A673 (cell line): Measurements from ENCODE around the gene TTLL11.

Experiments used
- CTCF ChIP-seq: fragments of 300-800, 200-600 bp; sonication (generic); conservative IDR thresholded peaks from 2 replicates; pipeline ENCODE4 v1.5.1; 2017; ENCODE audit warnings: low read depth, mild to moderate bottlenecking, antibody characterized with exemption, low read length, moderate library complexity, mixed read lengths
- EZH2 ChIP-seq: fragments of 200-600 bp; sonication (generic); IDR thresholded peaks from 2 replicates; pipeline ENCODE4 v1.6.1; 2017; ENCODE audit warnings: borderline replicate concordance, low read depth, mild to moderate bottlenecking, mixed read lengths, antibody characterized with exemption, low read length; ENCODE audit not compliant: poor library complexity, severe bottlenecking

GRCh38 chr9:121945849-121946248 is 147.3 kb downstream of the TTLL11 start:
- TF ChIP-seq CTCF: no peak
- no peak for TF ChIP-seq EZH2
